H1 (cell line): ENCODE data around the gene WWC1. TPM values are rescaled to one million over a fixed set of nuclear protein-coding genes. Genes with fewer than 3 reads are reported as not detected.

Experiments used
- CTCF ChIA-PET: fragments of 300-600 bp; sonication (Branson Sonifier 250); formaldehyde crosslinking; loops from one replicate; lab custom pipeline; 2021; ENCODE audit not compliant: partially characterized antibody; lab: Charles Lee
- POLR2A ChIA-PET: fragments of 300-600 bp; sonication (Branson Sonifier 250); formaldehyde crosslinking; loops from one replicate; lab custom pipeline; 2021; ENCODE audit warnings: inconsistent platforms; ENCODE audit not compliant: partially characterized antibody; lab: Charles Lee
- DNase-seq, 2 experiments: peaks; one replicate each; pipeline versions ENCODE4 v3.0.0 to v3.0.0-alpha.2; 2010 to 2022; ENCODE audit warnings: low spot score in 2 of 2, low read depth in 1 of 2, mixed read lengths in 1 of 2
- FAIRE-seq: peaks from 2 replicates; lab custom pipeline; 2011; peaks lifted over from hg19 to GRCh38; lab: Jason Lieb, UNC
- H2AFZ ChIP-seq: 2 replicates; pipeline ENCODE4 v1.8.1; 2012; ENCODE audit warnings: low read length, inconsistent platforms
- H2AK5ac ChIP-seq: 2 replicates; pipeline ENCODE4 v1.6.1; 2013; ENCODE audit warnings: low read depth, low read length
- H2BK120ac ChIP-seq: replicated peaks from 2 replicates; pipeline ENCODE3; 2013; ENCODE audit warnings: low read depth, low read length, inconsistent platforms
- H2BK12ac ChIP-seq: 2 replicates; pipeline ENCODE4 v1.6.1; 2013; ENCODE audit warnings: low read depth, low read length
- H2BK15ac ChIP-seq: 2 replicates; pipeline ENCODE4 v1.6.1; 2013; ENCODE audit warnings: low read length
- H2BK20ac ChIP-seq: 2 replicates; pipeline ENCODE4 v1.6.1; 2013; ENCODE audit warnings: low read length
- H2BK5ac ChIP-seq: 2 replicates; pipeline ENCODE4 v1.6.1; 2013; ENCODE audit warnings: low read depth, low read length
- H3K14ac ChIP-seq: 2 replicates; pipeline ENCODE4 v1.6.1; 2013; ENCODE audit warnings: inconsistent platforms; ENCODE audit not compliant: insufficient read length
- H3K18ac ChIP-seq: 2 replicates; pipeline ENCODE4 v1.6.1; 2013; ENCODE audit warnings: low read length; ENCODE audit errors: extremely low read depth
- H3K23ac ChIP-seq: 2 replicates; pipeline ENCODE4 v1.6.1; 2013; ENCODE audit warnings: inconsistent platforms; ENCODE audit not compliant: insufficient read length
- H3K23me2 ChIP-seq: 2 replicates; pipeline ENCODE4 v1.6.1; 2013; ENCODE audit warnings: low read depth, low read length
- H3K27ac ChIP-seq: 2 replicates; pipeline ENCODE4 v1.6.1; 2011; ENCODE audit warnings: low read depth, low read length, inconsistent platforms
- H3K27me3 ChIP-seq, 4 experiments: replicated peaks in 1 of 4; 1 replicate in 1 of 4; 2 replicates in 3 of 4; pipeline versions ENCODE4 v1.6.1 to v1.8.1; 2011 to 2013; ENCODE audit warnings: low read length in 3 of 4, mild to moderate bottlenecking in 3 of 4, inconsistent platforms in 2 of 4, mixed read lengths in 2 of 4, moderate library complexity in 1 of 4; ENCODE audit not compliant: control insufficient read depth in 3 of 4, insufficient read depth in 3 of 4; ENCODE audit errors: extremely low read depth in 1 of 4
- H3K36me3 ChIP-seq, 4 experiments: 2 replicates each; pipeline versions ENCODE4 v1.6.1 to v1.8.1; 2011 to 2013; ENCODE audit warnings: mild to moderate bottlenecking in 4 of 4, low read length in 3 of 4, moderate library complexity in 2 of 4, control low read depth in 1 of 4, inconsistent platforms in 1 of 4; ENCODE audit not compliant: insufficient read depth in 4 of 4, control insufficient read depth in 2 of 4
- H3K4ac ChIP-seq: replicated peaks from 2 replicates; pipeline ENCODE3; 2013; ENCODE audit warnings: low read length, low read depth, mixed read lengths, inconsistent platforms; ENCODE audit not compliant: insufficient read length
- H3K4me1 ChIP-seq, 4 experiments: replicated peaks in 1 of 4; 1 replicate in 1 of 4; 2 replicates in 3 of 4; pipeline versions ENCODE4 v1.6.1 to v1.8.1; 2011 to 2013; ENCODE audit warnings: low read length in 3 of 4, inconsistent platforms in 2 of 4, mixed read lengths in 1 of 4; ENCODE audit not compliant: insufficient read depth in 4 of 4, control insufficient read depth in 3 of 4
- H3K4me2 ChIP-seq, 2 experiments: 2 replicates each; pipeline versions ENCODE4 v1.6.1 to v1.8.1; 2011 to 2013; ENCODE audit warnings: low read depth in 2 of 2, low read length in 2 of 2, control low read depth in 1 of 2, inconsistent platforms in 1 of 2, mild to moderate bottlenecking in 1 of 2; ENCODE audit not compliant: insufficient read depth in 1 of 2
- H3K4me3 ChIP-seq, 4 experiments: fragments of 200-600, 300-600 bp in 1 of 4; sonication (generic), shearing (Covaris generic), sonication (Bioruptor Twin) in 1 of 4; 2 replicates each; pipeline versions ENCODE4 v1.5.1 to v1.8.1; 2011 to 2016; ENCODE audit warnings: low read length in 4 of 4, low read depth in 3 of 4, control low read depth in 2 of 4, inconsistent platforms in 2 of 4, mild to moderate bottlenecking in 2 of 4, mixed read lengths in 1 of 4, moderate library complexity in 1 of 4; ENCODE audit not compliant: insufficient read depth in 2 of 4; ENCODE audit errors: extremely low read depth in 1 of 4
- H3K56ac ChIP-seq: replicated peaks from 2 replicates; pipeline ENCODE3; 2013; ENCODE audit warnings: low read depth, mild to moderate bottlenecking, mixed read lengths, low read length, inconsistent platforms; ENCODE audit not compliant: insufficient read length
- H3K79me1 ChIP-seq: 2 replicates; pipeline ENCODE4 v1.6.1; 2013; ENCODE audit warnings: low read depth, low read length, control low read depth
- H3K79me2 ChIP-seq, 2 experiments: 2 replicates each; pipeline versions ENCODE4 v1.6.1 to v1.8.1; 2012 to 2013; ENCODE audit warnings: low read length in 2 of 2, mild to moderate bottlenecking in 2 of 2, inconsistent platforms in 1 of 2; ENCODE audit not compliant: insufficient read depth in 2 of 2, control insufficient read depth in 1 of 2
- H3K9ac ChIP-seq, 4 experiments: replicated peaks in 1 of 4; 1 replicate in 1 of 4; 2 replicates in 3 of 4; pipeline versions ENCODE4 v1.6.1 to v1.8.1; 2011 to 2013; ENCODE audit warnings: low read depth in 3 of 4, low read length in 3 of 4, control low read depth in 2 of 4, mild to moderate bottlenecking in 2 of 4, moderate library complexity in 2 of 4, inconsistent platforms in 1 of 4; ENCODE audit errors: extremely low read depth in 1 of 4
- H3K9me3 ChIP-seq, 2 experiments: 2 replicates each; pipeline versions ENCODE4 v1.6.1 to v1.8.1; 2012 to 2013; ENCODE audit warnings: mild to moderate bottlenecking in 2 of 2, moderate library complexity in 2 of 2, control low read depth in 1 of 2, inconsistent platforms in 1 of 2, low read depth in 1 of 2, low read length in 1 of 2, mixed read lengths in 1 of 2; ENCODE audit not compliant: insufficient read depth in 2 of 2
- H4K20me1 ChIP-seq, 2 experiments: replicated peaks in 1 of 2; 2 replicates each; pipeline versions ENCODE3 to v1.8.1; 2011 to 2013; ENCODE audit warnings: inconsistent platforms in 2 of 2, low read length in 2 of 2, mild to moderate bottlenecking in 1 of 2; ENCODE audit not compliant: insufficient read depth in 2 of 2, control insufficient read depth in 1 of 2
- H4K5ac ChIP-seq: 2 replicates; pipeline ENCODE4 v1.6.1; 2013; ENCODE audit warnings: low read length, low read depth, mixed read lengths, inconsistent platforms; ENCODE audit not compliant: insufficient read length
- H4K8ac ChIP-seq: 2 replicates; pipeline ENCODE4 v1.8.0; 2013; ENCODE audit warnings: mild to moderate bottlenecking, moderate library complexity, low read length, inconsistent platforms; ENCODE audit not compliant: insufficient read depth; ENCODE audit errors: extremely low read depth
- H4K91ac ChIP-seq: replicated peaks from 2 replicates; pipeline ENCODE3; 2013; ENCODE audit warnings: low read length, mixed read lengths, inconsistent platforms; ENCODE audit not compliant: insufficient read length
- KDM4A ChIP-seq: IDR thresholded peaks from one replicate; pipeline ENCODE4 v1.7.1; 2012; ENCODE audit warnings: low read depth, mild to moderate bottlenecking, moderate library complexity, low read length, inconsistent platforms; ENCODE audit not compliant: severe bottlenecking
- MAFK ChIP-seq: IDR thresholded peaks from 2 replicates; pipeline ENCODE4 v1.6.1; 2012; ENCODE audit warnings: low read depth, mild to moderate bottlenecking, improper control_type of control experiment, low read length
- NANOG ChIP-seq: IDR thresholded peaks from 2 replicates; pipeline ENCODE4 v1.6.1; 2011; ENCODE audit warnings: low read length, low read depth, mild to moderate bottlenecking, inconsistent platforms; ENCODE audit not compliant: insufficient read depth, poor library complexity, severe bottlenecking
- SIX5 ChIP-seq: IDR thresholded peaks from 2 replicates; pipeline ENCODE4 v1.6.1; 2011; ENCODE audit warnings: mild to moderate bottlenecking, low read depth, low read length
- WGBS, 2 experiments: shearing (Covaris generic) in 1 of 2; methylation state at CpG; one replicate each; pipeline versions ENCODE4 v1.1.6 to v1.1.7; 2013 to 2015; ENCODE audit warnings: low lambda C conversion rate in 2 of 2, mixed read lengths in 2 of 2, inconsistent platforms in 1 of 2, low coverage in 1 of 2, missing lambda C conversion rate in 1 of 2; ENCODE audit not compliant: insufficient replicate concordance in 2 of 2, insufficient coverage in 1 of 2, insufficient read length in 1 of 2; ENCODE audit errors: extremely low coverage in 1 of 2, missing lambda C conversion rate in 1 of 2; 5-methylcytosine and 5-hydroxymethylcytosine counted together
- polyA plus RNA-seq, 7 experiments: library from polyadenylated mRNA; depleted of rRNA in 3 of 7; stranded (reverse) in 5 of 7; unstranded in 2 of 7; fragments of >200 nt in 5 of 7; fragments of 200-250 nt in 2 of 7; gene quantifications; 1 replicate in 5 of 7; 2 replicates in 1 of 7; 4 replicates in 1 of 7; pipeline versions ENCODE4 v1.2.1 to v1.2.3, GENCODE V29; 2011 to 2013; ENCODE audit warnings: missing spikeins in 2 of 7, mixed read lengths in 2 of 7
- total RNA-seq: library from RNA; stranded (reverse); fragmentation: NEBNext Ultra II Directional; extraction: Animal tissue kit (Norgen Biotek cat#: 25700); gene quantifications from 2 replicates; pipeline ENCODE4 v1.2.1, GENCODE V29; 2021

The WWC1 gene
- total and polyA plus RNA-seq, 2 of the 8 experiments (the other 6 are each of a cell fraction or from before 2014, with no cell fraction given), result 16.4 to 41.1 TPM

DNA sequence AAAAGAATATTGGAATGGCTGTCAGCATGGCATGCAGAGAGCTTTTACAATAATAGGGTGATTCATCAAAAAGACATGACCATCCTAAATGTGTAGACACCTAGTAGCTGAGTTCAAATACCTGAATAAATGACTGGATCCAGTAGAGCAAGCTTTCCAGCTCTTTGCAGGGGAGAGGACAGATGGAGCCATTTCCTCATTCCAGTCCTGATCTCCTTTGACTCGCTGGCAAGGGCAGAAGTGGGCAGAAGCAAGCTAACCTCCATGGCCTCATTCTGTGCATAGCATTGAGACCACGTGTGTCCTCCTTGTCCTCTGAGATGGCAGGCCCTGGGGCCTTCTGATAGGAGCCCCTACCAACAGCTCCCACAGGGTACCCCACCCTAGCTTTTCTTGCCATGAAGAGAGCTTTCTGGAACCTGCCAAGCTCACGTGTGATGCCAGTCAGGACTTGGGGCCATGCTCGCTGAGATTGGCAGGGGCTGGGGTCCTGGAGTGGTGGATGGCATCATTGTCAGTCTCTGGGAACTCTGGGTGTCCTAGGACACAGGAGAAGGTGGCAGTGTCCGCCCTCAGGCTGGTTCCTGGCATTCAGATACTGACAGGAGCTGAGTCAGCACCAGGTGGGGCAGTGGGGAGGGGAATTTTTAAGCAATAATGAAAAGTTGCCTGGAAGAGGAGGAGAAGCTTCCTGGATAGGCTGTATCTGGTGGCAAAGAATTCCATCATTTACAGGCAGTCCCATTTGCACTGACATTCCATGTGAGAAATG is 33.6 kb downstream of the WWC1 start:
- Histone ChIP-seq H3K23me2 (no peaks in the 10 kb centered on the region), H4K8ac (no peak overlapping the region), H3K79me2 (peaks cover 0 to 45% of the 10 kb centered on the region in 2 experiments; a peak in 3 of 4 replicates), H4K20me1 (peaks cover 6 to 8% of the 10 kb centered on the region in 2 experiments), H2BK12ac (no peak overlapping the region), H3K56ac (no peak overlapping the region), H3K9ac (no peak overlapping the region), H3K4me2 (no peak overlapping the region), H2AK5ac (no peak overlapping the region), H3K14ac (no peak overlapping the region), H3K18ac (no peak overlapping the region), H2BK20ac (no peak overlapping the region), H2AFZ (no peak overlapping the region), H3K27me3 (no peaks in the 10 kb centered on the region), H3K9me3 (no peaks in the 10 kb centered on the region), H3K27ac (no peak overlapping the region), H3K4me3 (no peak overlapping the region), H3K36me3 (no peaks in the 10 kb centered on the region), H3K23ac (no peak overlapping the region), H3K4me1 (peaks cover 12 to 18% (median 15%) of the 10 kb centered on the region in 4 experiments), H2BK15ac (no peak overlapping the region), H4K91ac (no peak overlapping the region), H4K5ac (no peak overlapping the region), H2BK5ac (no peak overlapping the region), H3K4ac (no peak overlapping the region), H3K79me1 (peaks cover 9% of the 10 kb centered on the region), H2BK120ac (no peak overlapping the region)
- POLR2A ChIA-PET, result interaction anchor here (1.0 to 1.4 kb wide), 3 partner anchors 9 to 30 kb away, joined by 3 to 5 read pairs (median 4); no protein-coding TSS in a partner anchor
- DNase-seq (no peak), FAIRE-seq (no peak)
- 79% methylated on average over 5 of the region's 5 CpGs; no CpG with 5 or more reads in 1 of the 2 experiments for WGBS, 2 experiments
- CTCF ChIA-PET, result interaction anchor here (0.7 to 1.6 kb wide), 9 partner anchors 10 to 782 kb away, joined by 3 to 8 read pairs (median 3); no protein-coding TSS in a partner anchor
- TF ChIP-seq NANOG (no peak), MAFK (peak; percentile 39; the same call in 1 of the 2 replicates), SIX5 (no peak), KDM4A (no peak)
